GM12874 (cell line): ENCODE measurements around the gene AASS.

Experiments
- CTCF ChIP-seq: IDR thresholded peaks from 2 replicates; pipeline ENCODE4 v1.5.1; 2011; ENCODE audit warnings: low read depth, mild to moderate bottlenecking, control low read depth, low read length, moderate library complexity; ENCODE audit not compliant: insufficient read depth

Gene AASS

GRCh38 chr7:122040147-122040546 is 103.9 kb downstream of the AASS start:
- TF ChIP-seq CTCF, result no peak

DNA sequence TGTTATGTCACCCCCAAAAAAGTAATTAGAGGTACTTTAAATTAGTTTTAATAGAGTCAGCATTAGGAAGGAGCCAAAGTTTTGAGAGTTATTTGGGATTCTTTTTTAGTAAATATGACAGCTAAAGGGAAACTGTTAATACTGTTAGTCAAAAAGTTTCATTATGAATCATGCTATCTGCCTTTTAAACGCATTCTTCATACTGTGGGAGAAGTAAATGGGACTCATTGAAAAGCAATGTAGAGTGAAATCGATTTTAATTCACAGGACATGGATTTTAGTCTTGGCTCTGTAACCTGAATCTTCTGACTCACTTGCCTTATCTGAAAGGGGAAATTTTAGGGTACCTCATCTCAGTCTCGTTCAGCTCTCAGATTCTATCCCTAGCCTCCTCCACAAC is 105.1 kb downstream of the AASS start:
- no peak for TF ChIP-seq CTCF

GRCh38 chr7:122038134-122038533 is 105.9 kb downstream of the AASS start:
- no peak for TF ChIP-seq CTCF

GRCh38 chr7:122035876-122036275 is 108.2 kb downstream of the AASS start:
- TF ChIP-seq CTCF, result no peak

- no peak for TF ChIP-seq CTCF
Observed at GRCh38 chr7:122033641-122034040, 110.4 kb downstream of the AASS start.

DNA sequence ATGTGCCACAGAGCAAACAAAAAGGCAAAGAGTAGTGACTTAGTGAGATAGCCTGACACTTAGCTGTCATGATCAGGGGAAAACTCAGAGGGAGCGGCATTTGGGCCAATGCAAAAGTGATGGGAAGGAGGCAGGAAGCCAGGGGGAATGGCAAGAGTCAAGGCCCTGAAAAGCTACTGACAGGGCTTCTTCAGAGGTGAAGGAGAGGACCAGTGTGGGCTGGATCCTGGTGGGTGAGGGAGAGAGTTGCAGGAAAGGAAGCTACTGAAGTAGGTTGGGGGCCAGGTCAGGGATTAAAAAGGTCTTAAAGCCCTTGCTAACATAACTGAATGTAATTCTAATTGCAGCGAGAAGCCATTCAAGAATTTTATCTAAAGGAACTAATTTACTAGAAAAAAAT is 117.0 kb downstream of the AASS start:
- TF ChIP-seq CTCF, result no peak
